Activated CD4-positive, alpha-beta memory T cell treated with anti-CD3 and anti-CD28 coated beads, Interleukin-2, amount 10 ng/mL, durations not matched to agents 7 days and 5 days (primary cell): ENCODE measurements around the gene BSCL2. TPM values are rescaled to one million over a fixed set of nuclear protein-coding genes. Genes with fewer than 3 reads are reported as not detected.
"Not testable (repeated sequence)": the region's sequence is repeated elsewhere in the genome, so short reads cannot be mapped to it uniquely, and the experiment has no call there.

Experiments
- CTCF ChIA-PET: fragments of 350-600 bp; sonication (Branson Sonifier 250); formaldehyde crosslinking; loops from one replicate; lab custom pipeline; 2021; ENCODE audit warnings: antibody characterized with exemption, inconsistent platforms; lab: Charles Lee
- POLR2A ChIA-PET: fragments of 350-600 bp; sonication (Branson Sonifier 250); formaldehyde crosslinking; loops from one replicate; lab custom pipeline; 2021; ENCODE audit warnings: antibody characterized with exemption; lab: Charles Lee
- DNase-seq: peaks from one replicate; pipeline ENCODE4 v3.0.0-alpha.2; 2020
- H3K27ac Mint-ChIP-seq: one replicate; pipeline ENCODE4 v1.8.0; 2021; ENCODE audit warnings: mild to moderate bottlenecking, mixed read lengths
- H3K27me3 Mint-ChIP-seq: one replicate; pipeline ENCODE4 v1.8.0; 2021; ENCODE audit warnings: mixed read lengths
- H3K36me3 Mint-ChIP-seq: one replicate; pipeline ENCODE4 v1.8.0; 2021; ENCODE audit warnings: low read depth, mixed read lengths
- H3K4me1 Mint-ChIP-seq: one replicate; pipeline ENCODE4 v1.8.0; 2021; ENCODE audit warnings: mixed read lengths
- H3K4me3 Mint-ChIP-seq: one replicate; pipeline ENCODE4 v1.8.0; 2021; ENCODE audit warnings: mild to moderate bottlenecking, mixed read lengths
- H3K9me3 Mint-ChIP-seq: one replicate; pipeline ENCODE4 v1.8.0; 2021; ENCODE audit warnings: mixed read lengths
- total RNA-seq, 2 experiments: library from RNA; stranded (reverse); gene quantifications; one replicate each; pipeline ENCODE4 v1.2.3, GENCODE V29; 2021

BSCL2 gene
- total RNA-seq = 10 to 100 TPM; 24.2 to 28.9 TPM

DNA sequence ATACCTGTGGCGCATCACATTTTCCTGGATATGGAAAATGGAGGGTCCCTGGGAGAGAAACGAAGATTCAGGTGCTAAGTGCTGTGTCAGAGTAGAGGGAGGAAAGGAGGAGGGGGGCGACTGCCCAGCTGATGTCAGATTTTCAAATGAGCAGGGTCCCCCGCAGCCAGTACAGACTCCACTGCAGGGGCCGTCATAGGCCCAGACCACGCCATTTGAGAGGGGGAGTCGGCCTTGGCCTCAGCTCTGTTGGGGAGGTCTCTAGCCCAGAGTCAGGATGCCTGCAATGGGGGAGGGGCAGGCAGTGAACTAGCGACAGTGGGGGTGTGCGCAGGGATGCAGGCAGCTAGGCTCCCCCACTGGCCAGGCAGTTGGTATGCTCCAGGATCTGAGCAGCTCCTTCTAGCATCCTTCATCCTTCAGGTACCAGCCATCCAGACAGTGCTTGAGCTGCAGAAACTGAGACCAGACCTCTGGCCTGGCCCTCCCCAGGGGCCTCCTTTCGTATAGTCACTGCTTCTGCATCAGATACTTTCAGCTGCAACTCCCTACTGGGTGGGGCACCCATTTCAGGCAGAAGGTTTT lies at the start of gene BSCL2, which contains the start of gene GNG3:
Gene BSCL2, minus strand, starts transcription at position 148 of the 585 bp plus-strand sequence. CDS start 229 bp downstream, outside the sequence.
Gene GNG3, plus strand, starts transcription at position 400 of the 585 bp plus-strand sequence. CDS start 620 bp downstream, outside the sequence.
- ChIA-PET CTCF (interaction anchor here (1.1 to 2.0 kb wide), 3 partner anchors 78 to 96 kb away, joined by 3 to 6 read pairs (median 4); partner anchors contain the start of gene TMEM179B), POLR2A (interaction anchor here (0.7 to 14.0 kb wide), 19 partner anchors 8 to 175 kb away, joined by 3 to 234 read pairs (median 9); partner anchors contain the start of genes C11orf98, CSKMT, GANAB and HNRNPUL2)
- peaks cover 29% of the 10 kb centered on the region for H3K36me3 Mint-ChIP-seq
- DNase-seq = no peak
- H3K4me3 Mint-ChIP-seq = peak within 1 kb of the TSS; percentile 92
- no peaks in the 10 kb centered on the region for H3K27me3 Mint-ChIP-seq
- no peaks in the 10 kb centered on the region for H3K9me3 Mint-ChIP-seq
- H3K27ac Mint-ChIP-seq = peak within 1 kb of the TSS; percentile 94
- H3K4me1 Mint-ChIP-seq = peaks cover 57% of the 10 kb centered on the region

DNA sequence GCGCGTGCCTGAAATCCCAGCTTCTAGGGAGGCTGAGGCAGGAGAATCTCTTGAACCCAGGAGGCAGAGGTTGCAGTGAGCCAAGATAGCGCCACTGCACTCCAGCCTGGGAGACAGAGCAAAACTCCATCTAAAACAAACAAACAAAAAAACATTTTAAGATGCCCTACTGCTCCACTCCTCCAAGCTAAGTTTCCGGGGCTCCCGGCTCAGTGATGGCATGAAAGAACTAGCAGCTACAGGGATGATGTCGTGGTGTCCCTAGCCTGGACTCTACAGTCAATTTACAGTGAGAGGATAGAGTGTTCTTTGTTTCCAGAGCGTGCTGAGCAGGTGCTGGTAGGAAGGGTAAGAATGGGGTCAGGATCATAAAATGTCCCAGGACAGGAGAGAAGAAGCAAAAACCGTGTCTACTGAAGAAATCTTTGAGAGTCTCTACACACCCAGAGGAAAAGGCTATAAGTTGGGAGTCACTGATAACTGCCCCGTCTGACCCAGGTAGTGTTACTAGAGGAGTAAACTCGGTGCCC lies 47.9 kb upstream of the BSCL2 start:
- Mint-ChIP-seq H3K27ac (peak overlapping the region; percentile 19), H3K27me3 (no peaks in the 10 kb centered on the region), H3K9me3 (no peaks in the 10 kb centered on the region), H3K4me3 (peak overlapping the region; percentile 95), H3K4me1 (peaks cover 24% of the 10 kb centered on the region), H3K36me3 (peaks cover 5% of the 10 kb centered on the region)
- ChIA-PET POLR2A (interaction anchor here (0.7 to 5.2 kb wide), 16 partner anchors 8 to 1431 kb away, joined by 3 to 90 read pairs (median 8); partner anchors contain the start of genes GANAB, GNG3, HNRNPUL2 and INTS5), CTCF (interaction anchor here (1.8 to 2.1 kb wide), 3 partner anchors 61 to 100 kb away, joined by 6 to 8 read pairs (median 7); no protein-coding TSS in a partner anchor)
- DNase-seq = no peak

DNA sequence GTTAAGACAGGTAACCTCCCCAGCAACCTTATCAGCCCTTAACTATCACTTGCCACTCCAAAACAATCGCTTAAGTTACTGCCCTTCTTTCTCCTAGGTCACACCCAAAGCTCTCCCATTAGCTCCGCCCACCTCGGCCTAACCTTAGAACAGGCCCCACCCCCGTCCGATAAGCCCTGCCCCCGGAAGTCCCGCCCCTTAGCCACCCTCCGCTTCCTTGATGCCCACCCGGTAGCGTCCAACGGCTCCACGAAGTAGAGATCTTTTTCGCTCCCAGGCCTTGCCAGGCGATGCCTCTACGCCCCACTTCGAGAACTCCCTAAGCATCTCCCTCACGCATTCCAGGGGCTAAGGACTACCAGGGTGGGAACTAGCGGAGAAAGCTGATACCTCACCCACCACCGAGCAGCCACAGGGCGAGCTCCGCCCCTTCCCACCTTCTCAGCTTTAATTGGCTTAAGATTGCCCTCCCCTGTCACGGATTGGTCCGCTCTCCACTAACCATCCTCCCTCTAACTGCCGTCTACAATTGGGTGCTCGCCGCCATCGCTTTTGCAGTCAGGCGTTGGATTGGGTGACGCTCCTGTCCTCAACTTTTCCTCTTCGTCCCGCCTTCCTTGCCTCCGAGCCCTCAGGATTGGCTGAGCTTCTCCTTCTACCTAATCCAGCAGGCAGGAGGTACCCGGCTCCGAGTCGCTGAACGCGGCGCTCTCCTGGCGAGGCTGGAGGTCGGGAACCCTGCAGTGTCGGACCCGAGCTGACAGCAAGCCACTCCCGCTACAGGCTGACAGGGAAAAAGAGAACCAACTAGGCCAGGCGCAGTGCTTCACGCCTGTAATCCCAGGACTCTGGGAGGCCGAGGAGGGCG lies 46.7 kb upstream of the BSCL2 start, which contains the start of gene ZBTB3:
Gene ZBTB3, minus strand, starts transcription at position 425 of the 868 bp plus-strand sequence. CDS start 496 bp downstream, outside the sequence.
- Mint-ChIP-seq H3K4me3 (peak within 1 kb of the TSS; percentile 95), H3K9me3 (no peaks in the 10 kb centered on the region), H3K27me3 (no peaks in the 10 kb centered on the region), H3K36me3 (peaks cover 8% of the 10 kb centered on the region), H3K27ac (peak within 1 kb of the TSS; percentile 93), H3K4me1 (peaks cover 33% of the 10 kb centered on the region)
- POLR2A ChIA-PET = interaction anchor here (0.5 to 5.2 kb wide), 51 partner anchors 9 to 1432 kb away, joined by 3 to 90 read pairs (median 4); partner anchors contain the start of genes C11orf98, CSKMT, GANAB and GNG3
- peak; percentile 97 for DNase-seq
- CTCF ChIA-PET = interaction anchor here (0.6 to 2.1 kb wide), 31 partner anchors 8 to 196 kb away, joined by 3 to 30 read pairs (median 4); partner anchors contain the start of genes B3GAT3, EEF1G, HNRNPUL2 and POLR2G

DNA sequence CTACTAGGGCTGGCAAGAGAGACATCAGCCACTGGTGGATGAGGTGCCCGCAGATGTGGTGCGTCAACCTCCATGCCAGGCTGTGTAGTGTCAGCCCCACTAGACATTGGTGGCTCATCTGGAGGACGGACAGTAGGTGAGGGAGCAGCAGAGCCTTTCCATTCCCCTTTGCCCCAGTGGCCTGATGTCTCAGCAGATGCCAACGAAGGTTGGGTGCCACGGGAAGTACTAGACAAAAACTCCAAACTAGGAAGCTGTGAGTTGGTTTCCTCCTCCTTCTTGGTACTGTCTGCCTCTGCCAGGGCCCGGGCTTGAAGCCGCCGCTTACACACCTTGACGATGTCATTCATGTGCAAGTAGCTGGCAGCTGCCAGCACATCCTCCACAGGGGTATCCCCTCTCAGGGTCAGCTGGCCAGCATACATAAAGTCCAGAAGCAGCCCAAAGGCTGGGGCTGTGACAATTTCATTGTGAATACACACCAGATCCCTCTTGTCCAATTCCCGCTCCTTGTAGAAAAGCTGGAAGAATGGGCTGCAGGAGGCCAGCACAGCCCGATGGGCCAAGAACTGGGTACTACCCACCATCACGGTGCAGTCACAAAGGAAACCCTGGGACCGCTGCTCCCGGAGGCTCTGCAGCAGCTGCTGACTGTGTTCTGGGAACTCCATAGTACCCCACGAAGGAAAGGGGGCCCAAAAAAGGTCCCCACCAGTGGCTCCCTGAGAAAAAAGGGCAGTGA lies 45.9 kb upstream of the BSCL2 start:
- Mint-ChIP-seq H3K36me3 (peaks cover 11% of the 10 kb centered on the region), H3K4me3 (peak overlapping the region; percentile 95), H3K4me1 (peaks cover 36% of the 10 kb centered on the region), H3K9me3 (no peaks in the 10 kb centered on the region), H3K27ac (peak overlapping the region; percentile 93), H3K27me3 (no peaks in the 10 kb centered on the region)
- CTCF ChIA-PET = interaction anchor here (0.9 to 2.2 kb wide), 23 partner anchors 9 to 196 kb away, joined by 3 to 30 read pairs (median 5); partner anchors contain the start of genes B3GAT3, EEF1G, HNRNPUL2 and POLR2G
- POLR2A ChIA-PET = interaction anchor here (0.8 to 5.2 kb wide), 39 partner anchors 8 to 201 kb away, joined by 3 to 90 read pairs (median 6); partner anchors contain the start of genes C11orf98, CSKMT, GANAB and GNG3
- no peak for DNase-seq

DNA sequence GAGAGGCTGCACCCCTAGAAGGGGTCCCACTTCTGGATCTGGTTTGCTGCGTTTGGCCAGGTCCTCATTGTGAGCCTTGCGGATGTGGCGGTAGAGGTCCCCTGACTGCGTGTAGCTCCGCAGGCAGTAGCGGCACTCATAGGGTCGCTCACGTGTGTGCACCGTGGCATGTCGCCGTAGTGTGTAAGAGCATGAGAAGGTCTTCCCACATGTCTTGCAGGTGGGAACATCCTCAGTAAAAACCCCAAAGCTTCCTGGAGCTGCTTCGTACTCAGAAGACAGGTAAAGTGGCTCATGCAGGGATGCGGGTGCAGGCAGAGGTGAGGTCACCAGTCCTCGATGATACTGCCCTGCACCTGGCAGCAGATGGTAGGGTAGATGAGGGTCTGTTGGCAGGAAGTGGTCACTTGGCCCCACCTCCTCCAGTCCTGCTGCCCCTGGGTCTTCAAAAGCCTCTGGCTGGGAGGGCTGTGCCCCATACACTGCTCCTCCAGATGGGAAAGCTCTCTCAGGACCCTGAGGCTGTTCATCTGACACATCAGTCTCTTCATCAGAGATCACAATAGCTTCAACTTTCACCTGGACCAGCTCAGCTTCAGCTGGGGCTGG lies 45.1 kb upstream of the BSCL2 start:
- H3K36me3 Mint-ChIP-seq = peaks cover 11% of the 10 kb centered on the region
- H3K9me3 Mint-ChIP-seq = no peaks in the 10 kb centered on the region
- ChIA-PET CTCF (interaction anchor here (1.3 to 2.2 kb wide), 3 partner anchors 9 to 195 kb away, joined by 3 to 7 read pairs (median 5); partner anchors contain the start of genes POLR2G and TMEM179B), POLR2A (interaction anchor here (1.2 to 5.2 kb wide), 13 partner anchors 11 to 161 kb away, joined by 3 to 90 read pairs (median 12); partner anchors contain the start of genes C11orf98, CSKMT, GANAB and HNRNPUL2)
- H3K27ac Mint-ChIP-seq = peak overlapping the region; percentile 93
- no peaks in the 10 kb centered on the region for H3K27me3 Mint-ChIP-seq
- DNase-seq = no peak
- H3K4me3 Mint-ChIP-seq = peak overlapping the region; percentile 11
- H3K4me1 Mint-ChIP-seq = peaks cover 36% of the 10 kb centered on the region

DNA sequence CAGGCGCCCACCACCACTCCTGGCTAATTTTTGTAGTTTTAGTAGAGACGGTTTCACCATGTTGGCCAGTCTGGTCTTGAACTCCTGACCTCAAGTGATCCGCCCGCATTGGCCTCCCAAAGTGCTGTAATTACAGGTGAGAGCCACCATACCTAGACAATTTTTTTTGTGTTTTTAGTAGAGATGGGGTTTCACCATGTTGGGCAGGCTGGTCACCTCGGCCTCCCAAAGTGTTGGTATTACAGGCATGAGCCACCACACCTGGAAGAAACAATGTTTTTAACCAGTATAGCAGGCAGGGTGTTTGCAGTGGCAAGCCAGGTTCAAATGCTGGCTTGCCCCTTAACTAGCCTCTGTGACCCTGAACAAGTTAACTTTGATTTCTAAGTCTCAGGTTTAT lies 42.7 kb upstream of the BSCL2 start:
- ChIA-PET POLR2A (interaction anchor here (0.6 to 1.9 kb wide), 2 partner anchors 12 to 91 kb away, joined by 4 to 5 read pairs; partner anchors contain the start of gene POLR2G), CTCF (interaction anchor here (0.7 kb wide), 1 partner anchor 348 kb away, joined by 3 read pairs; no protein-coding TSS in a partner anchor)
- H3K4me3 Mint-ChIP-seq, H3K27ac Mint-ChIP-seq, DNase-seq, H3K27me3 Mint-ChIP-seq, H3K9me3 Mint-ChIP-seq: not testable (repeated sequence)
- Mint-ChIP-seq H3K36me3 (peaks cover 11% of the 10 kb centered on the region), H3K4me1 (peaks cover 33% of the 10 kb centered on the region)

DNA sequence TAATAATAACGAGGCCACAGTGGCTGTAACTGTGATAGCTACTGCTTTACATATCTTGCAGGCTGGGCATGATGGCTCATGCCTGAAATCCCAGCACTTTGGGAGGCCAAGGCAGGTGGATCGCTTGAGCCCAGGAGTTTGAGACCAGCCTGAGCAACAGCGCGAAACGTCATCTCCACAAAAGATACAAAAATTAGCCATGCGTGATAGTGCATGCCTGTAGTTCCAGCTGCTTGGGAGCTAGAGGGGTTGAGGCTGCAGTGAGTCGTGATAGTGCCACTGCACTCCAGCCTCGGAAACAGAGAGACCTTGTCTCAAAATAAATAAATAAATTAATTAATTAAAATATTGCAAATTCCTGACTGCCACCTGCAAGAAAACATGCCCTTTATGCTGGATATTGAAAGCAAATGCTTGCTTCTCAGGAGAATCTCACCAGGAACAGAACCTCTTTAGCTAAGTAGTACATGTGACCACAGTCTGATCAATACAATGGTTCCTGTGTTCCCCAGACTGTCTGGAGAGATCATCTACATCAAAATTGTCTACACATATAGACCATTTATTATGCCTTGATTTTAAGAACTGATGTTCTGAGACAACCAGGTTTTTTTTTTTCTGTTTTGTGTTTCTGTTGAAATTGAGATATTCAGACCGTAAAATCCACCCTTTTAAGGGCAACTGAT lies 40.4 kb upstream of the BSCL2 start:
- Mint-ChIP-seq H3K4me1 (peaks cover 19% of the 10 kb centered on the region), H3K9me3 (no peaks in the 10 kb centered on the region), H3K36me3 (peaks cover 11% of the 10 kb centered on the region), H3K27ac (no peak overlapping the region), H3K27me3 (no peaks in the 10 kb centered on the region), H3K4me3 (no peak overlapping the region)
- ChIA-PET CTCF (interaction anchor here (1.2 to 1.5 kb wide), 4 partner anchors 13 to 114 kb away, joined by 3 to 7 read pairs (median 4); no protein-coding TSS in a partner anchor), POLR2A (interaction anchor here (0.7 to 2.7 kb wide), 6 partner anchors 11 to 156 kb away, joined by 3 to 8 read pairs (median 4); partner anchors contain the start of genes HNRNPUL2, POLR2G, TTC9C and TUT1)
- no peak for DNase-seq

DNA sequence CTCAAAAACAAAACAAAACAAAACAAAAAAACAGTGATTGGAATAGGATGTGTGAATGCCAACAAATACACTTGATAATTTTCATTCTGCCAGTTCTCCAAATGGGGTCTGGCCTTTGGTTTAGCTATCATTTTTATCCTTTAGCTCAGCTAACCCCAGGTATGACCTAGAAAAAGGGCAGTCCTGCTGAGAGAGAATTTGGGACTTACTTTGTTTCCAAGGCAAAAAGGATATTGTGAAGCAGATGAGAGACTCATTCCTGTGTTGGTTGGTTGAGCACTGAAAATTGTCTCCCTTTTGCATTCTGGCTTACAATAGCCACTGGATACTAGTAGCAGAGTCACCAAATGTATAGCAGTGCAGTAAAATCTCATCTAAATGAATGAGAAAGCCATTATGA lies 30.0 kb upstream of the BSCL2 start:
- Mint-ChIP-seq H3K36me3 (peaks cover 37% of the 10 kb centered on the region), H3K4me3 (no peak overlapping the region), H3K27ac (no peak overlapping the region), H3K4me1 (peaks cover 7% of the 10 kb centered on the region), H3K9me3 (no peaks in the 10 kb centered on the region), H3K27me3 (no peaks in the 10 kb centered on the region)
- ChIA-PET CTCF (interaction anchor here (0.9 to 1.5 kb wide), 2 partner anchors 17 to 38 kb away, joined by 3 read pairs; partner anchors contain the start of gene ZBTB3), POLR2A (interaction anchor here (1.0 to 1.2 kb wide), 3 partner anchors 11 to 68 kb away, joined by 3 to 4 read pairs (median 3); partner anchors contain the start of gene NXF1)
- no peak for DNase-seq

DNA sequence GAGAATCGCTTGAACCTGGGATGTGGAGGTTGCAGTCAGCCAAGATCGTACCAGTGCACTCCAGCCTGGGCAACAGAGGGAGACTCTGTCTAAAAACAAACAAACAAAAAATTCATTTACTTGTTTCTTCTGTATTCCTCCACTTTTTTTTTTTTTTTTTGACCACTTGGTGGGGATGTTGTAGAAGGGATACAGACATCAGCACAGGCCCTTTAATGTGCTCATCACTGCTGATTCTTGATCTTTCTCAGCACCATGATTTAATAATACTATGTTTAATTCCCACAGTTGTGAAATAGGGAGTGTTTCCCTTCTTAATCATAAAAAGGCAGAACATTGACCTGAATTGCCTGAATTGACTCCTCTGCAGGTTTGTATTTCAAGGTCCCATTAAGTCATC lies 25.6 kb upstream of the BSCL2 start:
- Mint-ChIP-seq H3K36me3 (peaks cover 34% of the 10 kb centered on the region), H3K4me3 (no peak overlapping the region), H3K9me3 (no peaks in the 10 kb centered on the region), H3K27me3 (no peaks in the 10 kb centered on the region), H3K4me1 (peaks cover 27% of the 10 kb centered on the region), H3K27ac (no peak overlapping the region)
- ChIA-PET POLR2A (interaction anchor here (1.3 to 7.3 kb wide), 2 partner anchors 21 to 107 kb away, joined by 4 to 130 read pairs; partner anchors contain the start of genes WDR74 and ZBTB3), CTCF (interaction anchor here (0.7 to 1.0 kb wide), 2 partner anchors 44 to 107 kb away, joined by 3 to 4 read pairs; no protein-coding TSS in a partner anchor)
- no peak for DNase-seq

DNA sequence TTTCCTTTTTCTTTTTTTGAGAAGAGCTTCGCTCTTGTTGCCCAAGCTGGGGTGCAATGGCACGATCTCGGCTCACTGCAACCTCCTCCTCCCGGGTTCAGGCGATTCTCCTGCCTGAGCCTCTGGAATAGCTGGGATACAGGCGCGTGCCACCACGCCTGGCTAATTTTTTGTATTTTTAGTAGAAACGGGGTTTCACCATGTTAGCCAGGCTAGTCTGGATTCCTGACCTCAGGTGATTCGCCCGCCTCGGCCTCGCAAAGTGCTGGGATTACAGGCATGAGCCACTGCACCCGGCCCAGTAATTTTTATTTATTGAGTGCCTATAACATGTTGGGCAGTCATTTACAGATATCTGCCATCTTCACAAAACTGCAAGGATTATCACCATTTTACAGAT lies 22.9 kb upstream of the BSCL2 start:
- Mint-ChIP-seq H3K4me3 (peak overlapping the region; percentile 87), H3K4me1 (peaks cover 31% of the 10 kb centered on the region), H3K36me3 (peaks cover 43% of the 10 kb centered on the region)
- H3K27ac Mint-ChIP-seq, DNase-seq, H3K27me3 Mint-ChIP-seq, H3K9me3 Mint-ChIP-seq: not testable (repeated sequence)
- ChIA-PET CTCF (interaction anchor here (0.6 to 4.0 kb wide), 10 partner anchors 14 to 111 kb away, joined by 3 to 39 read pairs (median 6); partner anchors contain the start of genes POLR2G, TMEM179B and ZBTB3), POLR2A (interaction anchor here (1.0 to 9.9 kb wide), 12 partner anchors 8 to 139 kb away, joined by 3 to 234 read pairs (median 10); partner anchors contain the start of genes BSCL2, GNG3, TAF6L and TMEM179B)
